Measurements from ENCODE around the gene TMEM50B. TPM values are rescaled to one million over a fixed set of nuclear protein-coding genes. Genes with fewer than 3 reads are reported as not detected.
"Not testable (repeated sequence)": the region's sequence is repeated elsewhere in the genome, so short reads cannot be mapped to it uniquely, and the experiment has no call there.

TMEM50B gene
- total RNA-seq, 1 donor from 2014 or later = 29.7 TPM

DNA sequence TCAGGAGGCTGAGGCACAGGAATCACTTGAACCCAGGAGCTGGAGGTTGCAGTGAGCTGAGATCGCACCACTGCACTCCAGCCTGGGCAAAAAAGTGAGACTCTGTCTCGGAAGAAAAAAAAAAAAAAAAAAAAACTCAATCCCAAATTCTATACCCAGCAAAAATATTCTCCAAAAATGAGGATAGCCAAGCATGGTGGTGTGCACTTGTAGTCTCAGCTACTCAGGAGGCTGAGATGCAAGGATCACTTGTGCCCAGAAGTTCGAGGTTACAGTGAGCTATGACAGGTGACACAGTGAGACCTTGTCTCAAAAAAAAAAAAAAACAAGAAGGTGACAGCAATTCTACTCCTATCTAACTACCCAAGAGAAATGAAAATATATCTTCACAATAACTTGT is 6.4 kb downstream of the TMEM50B start:
- no peaks in the 10 kb centered on the region for H3K27me3 Mint-ChIP-seq (ENCODE audit: low read depth, unreplicated experiment)
- H3K36me3 ChIP-seq (ENCODE audit: insufficient read depth, low read length) = no peaks in the 10 kb centered on the region
- TF ChIP-seq EZH2 (IDR thresholded peaks at IDR 0.05; ENCODE audit: insufficient read depth, low read length) (no peak), CTCF (IDR thresholded peaks at IDR 0.05; ENCODE audit: insufficient read depth, low read depth, low read length) (no peak)
- peaks cover under 1% of the 10 kb centered on the region for H3K4me1 Mint-ChIP-seq (ENCODE audit: low read depth, unreplicated experiment)
- peaks cover 46% of the 10 kb centered on the region for H3K79me2 ChIP-seq (ENCODE audit: insufficient read depth, low read length)
- H2AFZ ChIP-seq (ENCODE audit: low read depth, low read length) = no peak overlapping the region
- H3K4me3 Mint-ChIP-seq (ENCODE audit: unreplicated experiment) = no peak overlapping the region
- no peak overlapping the region for H3K27ac Mint-ChIP-seq (ENCODE audit: unreplicated experiment)
- no peaks in the 10 kb centered on the region for H3K27me3 ChIP-seq (ENCODE audit: insufficient read depth, low read length)
- H3K4me1 ChIP-seq (ENCODE audit: insufficient read depth, low read length) = peaks cover 3% of the 10 kb centered on the region
- no peaks in the 10 kb centered on the region for H3K9me3 ChIP-seq (ENCODE audit: insufficient read depth, low read depth, low read length)
- FAIRE-seq = no peak
- H4K20me1 ChIP-seq (ENCODE audit: insufficient read depth, low read length) = peaks cover 25% of the 10 kb centered on the region
- no peak overlapping the region for H3K9ac ChIP-seq (ENCODE audit: low read length)
- H3K4me3 ChIP-seq (ENCODE audit: insufficient read depth, low read depth, low read length) = no peak overlapping the region
- H3K9me3 Mint-ChIP-seq (ENCODE audit: unreplicated experiment) = no peaks in the 10 kb centered on the region
- peaks cover 2% of the 10 kb centered on the region for H3K36me3 Mint-ChIP-seq (ENCODE audit: low read depth, unreplicated experiment)
- no peak for DNase-seq (ENCODE audit: low read depth)
- no peak overlapping the region for H3K27ac ChIP-seq (ENCODE audit: low read depth, low read length)
- no peak overlapping the region for H3K4me2 ChIP-seq (ENCODE audit: low read length)

DNA sequence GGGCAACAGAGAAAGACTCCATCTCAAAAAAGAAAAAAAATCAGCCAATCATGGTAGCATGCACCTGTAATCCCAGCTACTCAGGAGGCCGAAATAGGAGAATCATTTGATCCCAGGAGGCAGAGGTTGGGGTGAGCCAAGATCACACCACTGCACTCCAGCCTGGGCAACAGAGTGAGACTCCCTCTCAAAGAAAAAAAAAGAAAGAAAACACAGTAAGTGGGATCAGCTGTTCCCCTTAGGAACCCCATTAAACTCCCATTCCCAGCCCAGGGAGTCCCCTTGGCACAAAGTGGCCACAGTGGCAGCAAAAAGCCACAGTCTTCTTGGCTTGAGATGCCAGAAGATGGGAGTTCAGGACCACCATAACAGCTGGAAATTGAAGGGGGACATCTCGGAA is 9.1 kb downstream of the TMEM50B start:
- Mint-ChIP-seq H3K9me3 (ENCODE audit: unreplicated experiment) (no peaks in the 10 kb centered on the region), H3K36me3 (ENCODE audit: low read depth, unreplicated experiment) (peaks cover 2% of the 10 kb centered on the region), H3K27me3 (ENCODE audit: low read depth, unreplicated experiment) (no peaks in the 10 kb centered on the region), H3K27ac (ENCODE audit: unreplicated experiment) (no peak overlapping the region), H3K4me1 (ENCODE audit: low read depth, unreplicated experiment) (no peaks in the 10 kb centered on the region), H3K4me3 (ENCODE audit: unreplicated experiment) (no peak overlapping the region)
- H2AFZ ChIP-seq (ENCODE audit: low read depth, low read length) = no peak overlapping the region
- DNase-seq (ENCODE audit: low read depth) = no peak
- TF ChIP-seq CTCF (IDR thresholded peaks at IDR 0.05; ENCODE audit: insufficient read depth, low read depth, low read length) (no peak), EZH2 (IDR thresholded peaks at IDR 0.05; ENCODE audit: insufficient read depth, low read length) (no peak)
- no peak overlapping the region for H3K4me3 ChIP-seq (ENCODE audit: insufficient read depth, low read depth, low read length)
- H3K9me3 ChIP-seq (ENCODE audit: insufficient read depth, low read depth, low read length) = no peaks in the 10 kb centered on the region
- no peak for FAIRE-seq
- H3K36me3 ChIP-seq (ENCODE audit: insufficient read depth, low read length) = no peaks in the 10 kb centered on the region
- H3K27me3 ChIP-seq (ENCODE audit: insufficient read depth, low read length) = no peaks in the 10 kb centered on the region
- H3K4me1 ChIP-seq (ENCODE audit: insufficient read depth, low read length) = no peaks in the 10 kb centered on the region
- peaks cover 22% of the 10 kb centered on the region for H4K20me1 ChIP-seq (ENCODE audit: insufficient read depth, low read length)
- peaks cover 30% of the 10 kb centered on the region for H3K79me2 ChIP-seq (ENCODE audit: insufficient read depth, low read length)
- H3K9ac ChIP-seq (ENCODE audit: low read length) = no peak overlapping the region
- no peak overlapping the region for H3K4me2 ChIP-seq (ENCODE audit: low read length)
- no peak overlapping the region for H3K27ac ChIP-seq (ENCODE audit: low read depth, low read length)

DNA sequence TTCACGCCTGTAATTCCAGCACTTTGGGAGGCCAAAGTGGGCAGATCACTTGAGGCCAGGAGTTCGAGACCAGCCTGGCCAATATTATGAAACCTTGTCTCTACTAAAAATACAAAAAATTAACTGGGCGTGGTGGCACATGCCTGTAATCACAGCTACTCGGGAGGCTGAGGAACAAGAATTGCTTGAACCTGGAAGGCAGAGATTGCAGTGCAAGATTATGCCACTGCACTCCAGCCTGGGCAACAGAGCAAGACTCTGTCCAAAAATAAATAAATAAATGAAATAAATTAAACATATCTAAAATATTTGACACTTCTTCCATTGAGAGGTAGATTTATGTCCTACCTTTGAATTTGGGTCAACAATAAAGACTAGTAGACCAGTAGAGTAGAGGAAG is 10.6 kb downstream of the TMEM50B start:
- not testable (repeated sequence) for H3K27ac Mint-ChIP-seq (ENCODE audit: unreplicated experiment); H2AFZ ChIP-seq (ENCODE audit: low read depth, low read length); H3K4me2 ChIP-seq (ENCODE audit: low read length); H3K9me3 Mint-ChIP-seq (ENCODE audit: unreplicated experiment); H3K9me3 ChIP-seq (ENCODE audit: insufficient read depth, low read depth, low read length); DNase-seq (ENCODE audit: low read depth); H3K4me1 ChIP-seq (ENCODE audit: insufficient read depth, low read length); H3K27me3 ChIP-seq (ENCODE audit: insufficient read depth, low read length); H3K9ac ChIP-seq (ENCODE audit: low read length); H3K27ac ChIP-seq (ENCODE audit: low read depth, low read length); H3K4me3 Mint-ChIP-seq (ENCODE audit: unreplicated experiment); H3K4me1 Mint-ChIP-seq (ENCODE audit: low read depth, unreplicated experiment); H3K4me3 ChIP-seq (ENCODE audit: insufficient read depth, low read depth, low read length); H3K36me3 ChIP-seq (ENCODE audit: insufficient read depth, low read length); H3K27me3 Mint-ChIP-seq (ENCODE audit: low read depth, unreplicated experiment); H3K36me3 Mint-ChIP-seq (ENCODE audit: low read depth, unreplicated experiment); FAIRE-seq
- Histone ChIP-seq H3K79me2 (ENCODE audit: insufficient read depth, low read length) (peaks cover 23% of the 10 kb centered on the region), H4K20me1 (ENCODE audit: insufficient read depth, low read length) (peaks cover 22% of the 10 kb centered on the region)
